HuH-7.5 (cell line): ENCODE measurements around the gene MOCOS.

Experiments
- DNase-seq: peaks from one replicate; pipeline ENCODE4 v3.0.0; 2011; ENCODE audit warnings: low spot score

Gene MOCOS

GRCh38 chr18:36305375-36305774, 118.1 kb downstream of the MOCOS start:
- no peak for DNase-seq

- DNase-seq: no peak
Measured at GRCh38 chr18:36307513-36307912, 120.2 kb downstream of the MOCOS start.

GRCh38 chr18:36308711-36309435, 121.6 kb downstream of the MOCOS start:
- DNase-seq: no peak

- DNase-seq: no peak
Measured at GRCh38 chr18:36309436-36310391, 122.4 kb downstream of the MOCOS start.

- no peak for DNase-seq
Measured at GRCh38 chr18:36311026-36311570, 123.8 kb downstream of the MOCOS start.

GRCh38 chr18:36312806-36313395, 125.6 kb downstream of the MOCOS start:
- DNase-seq: no peak

GRCh38 chr18:36314098-36314497, 126.8 kb downstream of the MOCOS start:
- no peak for DNase-seq

GRCh38 chr18:36314754-36315153, 127.5 kb downstream of the MOCOS start:
- DNase-seq: no peak

GRCh38 chr18:36315736-36316135, 128.4 kb downstream of the MOCOS start:
- DNase-seq: no peak

- DNase-seq: no peak
Measured at GRCh38 chr18:36316246-36316645, 128.9 kb downstream of the MOCOS start.
